ENCODE results near the gene ECE1. TPM values are rescaled to one million over a fixed set of nuclear protein-coding genes. Genes with fewer than 3 reads are reported as not detected.

The ECE1 gene
- total and polyA plus RNA-seq, 10 of the 15 experiments (the other 5 are each of a cell fraction or from before 2014, with no cell fraction given), result 0.97 to 81.0 (median 37.0) TPM

DNA sequence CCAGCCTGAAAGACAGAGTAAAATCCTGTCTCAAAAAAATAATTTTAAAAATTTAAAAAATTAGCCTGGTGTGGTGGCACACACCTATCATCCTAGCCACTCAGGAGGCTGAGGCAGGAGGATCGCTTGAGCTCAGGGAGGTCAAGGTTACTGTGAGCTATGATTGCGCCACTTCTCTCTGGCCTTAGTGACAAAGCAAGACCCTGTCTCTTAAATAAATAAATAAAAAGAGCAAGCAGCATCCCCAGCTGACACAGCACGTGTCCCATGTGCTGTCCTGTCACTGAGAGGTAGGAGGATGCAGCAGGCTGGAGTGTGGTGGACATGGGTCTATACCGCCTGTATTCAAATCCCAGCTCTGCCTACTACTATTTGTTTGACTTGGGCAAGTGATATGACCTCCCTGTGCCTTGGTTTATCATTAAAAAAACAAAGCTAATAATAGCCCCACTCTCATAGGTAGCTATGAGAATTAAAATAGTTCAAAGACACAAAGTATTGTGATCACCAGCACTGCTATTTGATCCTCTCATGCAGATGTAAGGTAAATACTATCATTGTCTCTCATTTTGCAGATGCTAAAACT is 22.2 kb upstream of the ECE1 start (continued):
- TF ChIP-seq, protein P1, sequence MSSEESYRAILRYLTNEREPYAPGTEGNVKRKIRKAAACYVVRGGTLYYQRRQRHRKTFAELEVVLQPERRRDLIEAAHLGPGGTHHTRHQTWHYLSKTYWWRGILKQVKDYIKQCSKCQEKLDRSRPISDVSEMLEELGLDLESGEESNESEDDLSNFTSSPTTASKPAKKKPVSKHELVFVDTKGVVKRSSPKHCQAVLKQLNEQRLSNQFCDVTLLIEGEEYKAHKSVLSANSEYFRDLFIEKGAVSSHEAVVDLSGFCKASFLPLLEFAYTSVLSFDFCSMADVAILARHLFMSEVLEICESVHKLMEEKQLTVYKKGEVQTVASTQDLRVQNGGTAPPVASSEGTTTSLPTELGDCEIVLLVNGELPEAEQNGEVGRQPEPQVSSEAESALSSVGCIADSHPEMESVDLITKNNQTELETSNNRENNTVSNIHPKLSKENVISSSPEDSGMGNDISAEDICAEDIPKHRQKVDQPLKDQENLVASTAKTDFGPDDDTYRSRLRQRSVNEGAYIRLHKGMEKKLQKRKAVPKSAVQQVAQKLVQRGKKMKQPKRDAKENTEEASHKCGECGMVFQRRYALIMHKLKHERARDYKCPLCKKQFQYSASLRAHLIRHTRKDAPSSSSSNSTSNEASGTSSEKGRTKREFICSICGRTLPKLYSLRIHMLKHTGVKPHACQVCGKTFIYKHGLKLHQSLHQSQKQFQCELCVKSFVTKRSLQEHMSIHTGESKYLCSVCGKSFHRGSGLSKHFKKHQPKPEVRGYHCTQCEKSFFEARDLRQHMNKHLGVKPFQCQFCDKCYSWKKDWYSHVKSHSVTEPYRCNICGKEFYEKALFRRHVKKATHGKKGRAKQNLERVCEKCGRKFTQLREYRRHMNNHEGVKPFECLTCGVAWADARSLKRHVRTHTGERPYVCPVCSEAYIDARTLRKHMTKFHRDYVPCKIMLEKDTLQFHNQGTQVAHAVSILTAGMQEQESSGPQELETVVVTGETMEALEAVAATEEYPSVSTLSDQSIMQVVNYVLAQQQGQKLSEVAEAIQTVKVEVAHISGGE (CRISPR knock-in tag; IDR thresholded peaks at IDR 0.05), result no peak
- no peak for TF ChIP-seq EED (IDR thresholded peaks at IDR 0.05; ENCODE audit: low read depth)
- no peak for TF ChIP-seq BHLHE40 (IDR thresholded peaks at IDR 0.05; ENCODE audit: borderline replicate concordance in 1 of 2, low read depth in 2 of 2, low read length in 1 of 2)

DNA sequence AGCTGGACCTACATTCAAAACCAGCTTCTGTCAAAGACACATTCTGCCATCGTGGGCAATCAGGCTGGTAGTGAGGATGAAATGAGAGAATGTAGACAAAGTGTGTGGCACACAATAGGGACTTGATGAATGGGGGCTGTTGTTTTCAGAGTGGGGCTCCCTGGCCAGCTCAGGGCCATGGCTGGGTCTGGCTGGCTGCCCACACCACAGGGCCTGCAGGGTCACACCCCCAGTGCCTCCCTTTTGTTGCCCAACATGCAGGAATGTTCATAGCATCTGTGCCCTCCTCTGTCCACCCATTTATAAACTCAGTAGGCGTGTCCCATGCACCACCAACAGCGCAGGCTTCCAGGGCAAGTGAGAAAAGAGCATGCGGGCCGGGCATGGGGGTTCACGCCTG is 20.8 kb upstream of the ECE1 start:
- SMC1A ChIA-PET (ENCODE audit: uncharacterized antibody, unreplicated experiment), result no interaction called here
- no peak for FAIRE-seq
- no peak for TF ChIP-seq SMC3 (IDR thresholded peaks at IDR 0.05; ENCODE audit: borderline replicate concordance, low read length)
- TF ChIP-seq NRF1 (conservative IDR thresholded peaks at IDR 0.05; ENCODE audit: low read depth, low read length), result no peak
- TF ChIP-seq TBL1XR1 (IDR thresholded peaks at IDR 0.05; ENCODE audit: low read depth, low read length), result no peak
- TF ChIP-seq BMI1 (IDR thresholded peaks at IDR 0.05; ENCODE audit: borderline replicate concordance), result no peak
- no peak for TF ChIP-seq SREBF1 (IDR thresholded peaks at IDR 0.05; ENCODE audit: low read length)
- TF ChIP-seq POLR2AphosphoS5 (IDR thresholded peaks at IDR 0.05; ENCODE audit: low read length), result no peak
- TF ChIP-seq PAX5 (IDR thresholded peaks at IDR 0.05; ENCODE audit: borderline replicate concordance, low read depth, low read length), result no peak
- no peak for TF ChIP-seq NFYB (IDR thresholded peaks at IDR 0.05; ENCODE audit: insufficient read depth, low read depth, low read length)
- Histone ChIP-seq H3K27ac (ENCODE audit: control insufficient read depth, insufficient read depth) (no peak overlapping the region), H3K4me3 (no peak overlapping the region), H3K4me2 (ENCODE audit: control insufficient read depth, insufficient read depth) (no peak overlapping the region), H2AFZ (ENCODE audit: control insufficient read depth, low read depth, low read length) (no peak overlapping the region), H3K27me3 (replicated peaks in 1 of 2; ENCODE audit: control insufficient read depth in 2 of 2, insufficient read depth in 2 of 2, low read length in 1 of 2) (no peaks in the 10 kb centered on the region), H3K9ac (ENCODE audit: control insufficient read depth, insufficient read depth, low read length) (no peak overlapping the region), H3K9me3 (replicated peaks; ENCODE audit: control insufficient read depth, insufficient read depth, low read length) (no peaks in the 10 kb centered on the region; the same call in 2 of the 3 replicates), H3K79me2 (ENCODE audit: control insufficient read depth, insufficient read depth, low read length) (no peaks in the 10 kb centered on the region), H3K4me1 (ENCODE audit: control insufficient read depth, insufficient read depth, low read length) (no peaks in the 10 kb centered on the region), H3K36me3 (ENCODE audit: control insufficient read depth in 2 of 2, insufficient read depth in 2 of 2, low read length in 1 of 2) (peaks cover 0 to 2% of the 10 kb centered on the region in 2 experiments; a peak in 2 of 4 replicates), H4K20me1 (ENCODE audit: control insufficient read depth, insufficient read depth) (peaks cover 4% of the 10 kb centered on the region; the same call in 1 of the 2 replicates)
- in situ Hi-C loops (cut with MboI), result no loop called here
- CTCF ChIA-PET, result interaction anchor here (2.0 to 2.4 kb wide), 2 partner anchors 12 to 40 kb away, joined by 6 to 8 read pairs; no protein-coding TSS in a partner anchor
- no peak for DNase-seq (ENCODE audit: low read depth, low spot score)
- POLR2A ChIA-PET, result no interaction called here
- BruUV-seq (replicated peaks), result no TSS peak
- ATAC-seq, result no peak
- 64% methylated on average over 6 of the region's 6 CpGs for WGBS (ENCODE audit: insufficient coverage, insufficient replicate concordance, low lambda C conversion rate, missing lambda C conversion rate)
- intact Hi-C loops (cut with micrococcal nuclease; ENCODE audit: unreplicated experiment), result no loop called here
- RAD21 ChIA-PET (ENCODE audit: unreplicated experiment), result no interaction called here

Measured in GM12878 (cell line).